BE2C (cell line): Measurements from ENCODE around the gene KIAA1217.

Experiments used
- DNase-seq: peaks from one replicate; pipeline ENCODE4 v3.0.0-alpha.2; 2020
- H3K27me3 ChIP-seq: fragments of 250-450 bp; sonication (Bioruptor Pico); 2 replicates; pipeline ENCODE4 v1.5.1; 2020; ENCODE audit warnings: mild to moderate bottlenecking
- H3K36me3 ChIP-seq: fragments of 250-450 bp; sonication (Bioruptor Pico); 2 replicates; pipeline ENCODE4 v1.5.1; 2020; ENCODE audit warnings: mild to moderate bottlenecking
- H3K4me1 ChIP-seq: fragments of 250-450 bp; sonication (Bioruptor Pico); 2 replicates; pipeline ENCODE4 v1.5.1; 2020
- H3K4me3 ChIP-seq: 2 replicates; pipeline ENCODE4 v1.5.1; 2011; ENCODE audit warnings: low read depth, low read length
- H3K9me3 ChIP-seq: fragments of 250-450 bp; sonication (Bioruptor Pico); 2 replicates; pipeline ENCODE4 v1.5.1; 2020
- CTCF ChIP-seq: IDR thresholded peaks from 2 replicates; pipeline ENCODE4 v1.5.1; 2012; ENCODE audit warnings: mild to moderate bottlenecking, low read depth, low read length

KIAA1217 gene

DNA sequence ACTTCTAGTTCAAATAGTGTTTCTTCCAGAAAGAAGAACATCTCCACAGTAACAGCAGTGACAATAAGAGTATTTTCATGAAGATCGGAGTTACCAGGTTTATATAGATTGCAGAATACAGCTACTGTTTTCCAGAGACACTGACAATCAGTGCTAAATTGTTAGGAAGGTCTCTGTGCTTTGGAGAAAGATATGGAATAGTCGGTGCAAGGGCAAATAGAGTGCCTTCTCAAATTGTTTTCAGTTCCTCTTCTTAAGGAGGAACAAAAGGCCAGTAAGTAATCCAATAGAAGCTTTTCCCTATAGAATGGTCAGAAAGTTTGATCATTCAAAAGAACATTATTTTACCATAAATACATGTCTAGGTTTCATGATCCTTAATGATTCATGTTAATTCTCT, 2.6 kb upstream of the KIAA1217 start:
- DNase-seq = no peak
- TF ChIP-seq CTCF = no peak
- no peaks in the 10 kb centered on the region for H3K36me3 ChIP-seq
- H3K4me3 ChIP-seq = no peak overlapping the region
- no peaks in the 10 kb centered on the region for H3K9me3 ChIP-seq
- no peaks in the 10 kb centered on the region for H3K27me3 ChIP-seq
- H3K4me1 ChIP-seq = no peaks in the 10 kb centered on the region

DNA sequence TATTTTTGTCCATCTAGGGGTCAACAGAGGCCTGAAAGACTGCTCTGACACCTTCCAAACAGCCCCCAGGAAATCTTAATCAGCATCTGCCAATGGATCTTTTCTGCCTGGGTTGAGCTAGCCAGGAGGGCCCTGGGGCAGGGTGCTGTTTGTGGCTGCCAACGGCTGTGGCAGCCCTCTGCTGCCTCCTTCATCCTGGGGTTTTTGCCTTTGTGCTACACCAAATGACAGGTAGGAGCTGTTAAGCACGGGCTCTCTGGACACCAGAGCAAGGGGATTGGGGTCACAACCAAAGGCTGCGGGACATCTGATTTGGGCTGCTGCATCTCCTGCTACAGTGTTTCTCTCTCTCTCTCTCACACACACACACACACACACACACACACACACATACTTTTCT, 2.0 kb upstream of the KIAA1217 start:
- Histone ChIP-seq H3K36me3 (no peaks in the 10 kb centered on the region), H3K4me1 (no peaks in the 10 kb centered on the region), H3K27me3 (no peaks in the 10 kb centered on the region), H3K9me3 (no peaks in the 10 kb centered on the region), H3K4me3 (no peak overlapping the region)
- no peak for DNase-seq
- TF ChIP-seq CTCF = no peak

DNA sequence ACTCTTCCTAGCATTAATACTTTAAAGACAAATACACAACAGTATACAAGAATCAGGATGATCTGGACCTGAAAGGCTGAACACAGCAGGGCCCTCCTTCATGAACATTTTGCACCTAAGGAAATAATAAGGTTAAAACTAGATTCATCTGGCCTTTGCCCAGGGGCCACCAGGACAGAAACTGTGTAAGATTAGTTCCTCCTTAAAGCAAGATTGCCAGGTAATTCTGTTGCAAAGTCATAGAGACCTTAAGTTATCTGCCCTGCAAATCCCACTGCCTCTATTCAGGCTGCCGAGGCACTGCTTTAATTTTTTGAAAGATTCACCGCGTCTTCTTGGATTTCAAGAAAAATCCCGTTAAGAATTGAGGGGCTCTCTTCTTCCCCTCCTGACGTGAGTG, 1.6 kb upstream of the KIAA1217 start:
- Histone ChIP-seq H3K9me3 (no peaks in the 10 kb centered on the region), H3K4me3 (no peak overlapping the region), H3K27me3 (no peaks in the 10 kb centered on the region), H3K4me1 (no peaks in the 10 kb centered on the region), H3K36me3 (no peaks in the 10 kb centered on the region)
- TF ChIP-seq CTCF = no peak
- DNase-seq = no peak

- no peak overlapping the region for H3K4me3 ChIP-seq
- no peaks in the 10 kb centered on the region for H3K27me3 ChIP-seq
- no peak for TF ChIP-seq CTCF
- no peak for DNase-seq
- no peaks in the 10 kb centered on the region for H3K9me3 ChIP-seq
- no peaks in the 10 kb centered on the region for H3K4me1 ChIP-seq
- H3K36me3 ChIP-seq = no peaks in the 10 kb centered on the region
Measured at GRCh38 chr10:24207781-24208611, 942 bp upstream of the KIAA1217 start.

DNA sequence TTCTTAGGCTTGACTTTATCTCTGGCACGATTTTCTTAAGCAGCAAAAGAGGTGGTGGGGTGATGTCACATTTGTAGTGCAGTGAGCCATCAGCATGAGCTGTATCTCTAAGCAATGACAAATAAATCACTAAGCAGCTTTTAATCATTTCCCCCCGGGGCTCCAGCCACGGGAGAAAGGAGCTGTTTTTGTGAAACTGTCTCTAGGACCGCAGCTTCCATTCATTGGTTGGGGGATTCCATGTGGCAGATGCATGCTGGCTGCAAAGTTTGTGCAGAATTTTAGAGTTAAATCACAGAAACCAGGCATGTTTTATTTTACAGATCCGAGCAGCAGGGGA, 464 bp downstream of the KIAA1217 start:
- no peaks in the 10 kb centered on the region for H3K9me3 ChIP-seq
- DNase-seq = no peak
- no peaks in the 10 kb centered on the region for H3K36me3 ChIP-seq
- H3K4me3 ChIP-seq = peak overlapping the region; percentile 43
- H3K4me1 ChIP-seq = no peaks in the 10 kb centered on the region
- TF ChIP-seq CTCF = no peak
- H3K27me3 ChIP-seq = no peaks in the 10 kb centered on the region

DNA sequence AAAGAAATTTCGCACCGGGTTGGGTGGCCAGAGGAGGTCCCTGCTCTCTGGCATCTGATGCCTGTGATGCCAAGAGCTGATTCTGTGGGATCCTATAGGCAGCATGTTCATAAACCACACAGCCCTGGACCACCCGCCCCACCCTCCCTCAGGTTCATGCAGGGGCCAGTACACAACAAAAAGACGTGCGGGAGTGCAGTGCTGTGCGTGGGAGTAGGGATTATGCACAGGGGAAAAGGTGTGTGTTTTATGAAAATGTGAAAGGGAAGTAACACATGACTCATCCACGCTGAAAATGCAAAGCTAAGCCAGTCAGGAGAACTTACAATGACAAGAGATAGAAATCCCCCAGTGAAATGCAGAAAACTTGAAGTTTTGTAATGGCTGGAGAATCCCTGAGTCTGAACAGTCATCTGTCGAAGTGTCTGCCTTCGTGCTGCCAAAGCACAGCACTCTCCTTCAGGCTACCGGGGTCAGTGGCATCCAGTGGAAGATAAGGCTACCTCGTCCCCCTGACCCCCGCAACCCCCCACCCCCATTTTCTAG, 1.1 kb downstream of the KIAA1217 start:
- 0 out of 2 replicates have a peak overlapping the region, but pooled peaks have one; percentile 43 for H3K4me3 ChIP-seq
- DNase-seq = no peak

More for the DNA sequence above, 1.1 kb downstream of the KIAA1217 start:
- no peak for TF ChIP-seq CTCF
- H3K27me3 ChIP-seq = no peaks in the 10 kb centered on the region
- H3K9me3 ChIP-seq = no peaks in the 10 kb centered on the region
- H3K4me1 ChIP-seq = no peaks in the 10 kb centered on the region
- no peaks in the 10 kb centered on the region for H3K36me3 ChIP-seq
